Esophagus muscularis mucosa (tissue), 3 donors: ENCODE measurements around the gene DCST2.

Experiments used
- CTCF ChIP-seq, 3 experiments: fragments of 200-600 bp in 2 of 3; fragments of 450-650 bp in 1 of 3; sonication (generic) in 2 of 3; IDR thresholded peaks; one replicate each; pipeline ENCODE4 v1.5.1; 2017 to 2019; ENCODE audit warnings: antibody characterized with exemption in 3 of 3, mild to moderate bottlenecking in 2 of 3, moderate library complexity in 1 of 3
- POLR2AphosphoS5 ChIP-seq, 2 donors: sonication (generic); formaldehyde crosslinking; IDR thresholded peaks; one replicate each; pipeline ENCODE4 v1.6.1; 2017; ENCODE audit warnings: antibody characterized with exemption in 2 of 2

GRCh38 chr1:154999571-155000410 lies 33.8 kb downstream of the DCST2 start:
- no peak for TF ChIP-seq POLR2AphosphoS5 (IDR thresholded peaks at IDR 0.05)
- no peak for TF ChIP-seq CTCF (IDR thresholded peaks at IDR 0.05)
